Neural progenitor cell (in vitro differentiated cells): ENCODE measurements around the gene COL24A1.

Source experiments
- EZH2 ChIP-seq: fragments of 200-600 bp; sonication (generic); IDR thresholded peaks from 2 replicates; pipeline ENCODE4 v1.6.1; 2017; ENCODE audit warnings: antibody characterized with exemption, mild to moderate bottlenecking, moderate library complexity
- TF ChIP-seq, protein P1 (sequence below): fragments of 200-600 bp; sonication (generic); IDR thresholded peaks from 2 replicates; pipeline ENCODE4 v1.5.1; 2017; ENCODE audit warnings: antibody characterized with exemption, mild to moderate bottlenecking

DNA sequence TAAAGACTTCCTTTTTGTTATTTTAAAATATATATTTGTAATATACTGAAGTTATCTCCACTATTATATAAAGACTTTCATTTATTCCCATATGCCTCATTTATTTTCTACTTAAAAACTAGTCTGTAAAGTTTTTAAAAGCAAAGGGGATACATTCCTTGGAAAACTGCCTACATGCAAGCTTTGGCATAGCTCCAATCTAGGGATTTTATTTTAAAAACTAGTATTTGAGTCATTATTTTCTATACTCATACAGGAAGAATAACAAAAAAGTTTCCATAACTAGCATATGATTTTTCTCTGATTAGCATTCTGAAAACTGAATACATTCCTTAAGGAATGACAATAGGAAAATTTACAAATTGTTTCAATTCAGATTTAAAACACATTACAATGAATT is 88.9 kb downstream of the COL24A1 start:
- TF ChIP-seq EZH2: no peak
- TF ChIP-seq, protein P1, sequence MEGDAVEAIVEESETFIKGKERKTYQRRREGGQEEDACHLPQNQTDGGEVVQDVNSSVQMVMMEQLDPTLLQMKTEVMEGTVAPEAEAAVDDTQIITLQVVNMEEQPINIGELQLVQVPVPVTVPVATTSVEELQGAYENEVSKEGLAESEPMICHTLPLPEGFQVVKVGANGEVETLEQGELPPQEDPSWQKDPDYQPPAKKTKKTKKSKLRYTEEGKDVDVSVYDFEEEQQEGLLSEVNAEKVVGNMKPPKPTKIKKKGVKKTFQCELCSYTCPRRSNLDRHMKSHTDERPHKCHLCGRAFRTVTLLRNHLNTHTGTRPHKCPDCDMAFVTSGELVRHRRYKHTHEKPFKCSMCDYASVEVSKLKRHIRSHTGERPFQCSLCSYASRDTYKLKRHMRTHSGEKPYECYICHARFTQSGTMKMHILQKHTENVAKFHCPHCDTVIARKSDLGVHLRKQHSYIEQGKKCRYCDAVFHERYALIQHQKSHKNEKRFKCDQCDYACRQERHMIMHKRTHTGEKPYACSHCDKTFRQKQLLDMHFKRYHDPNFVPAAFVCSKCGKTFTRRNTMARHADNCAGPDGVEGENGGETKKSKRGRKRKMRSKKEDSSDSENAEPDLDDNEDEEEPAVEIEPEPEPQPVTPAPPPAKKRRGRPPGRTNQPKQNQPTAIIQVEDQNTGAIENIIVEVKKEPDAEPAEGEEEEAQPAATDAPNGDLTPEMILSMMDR: no peak
